HG03442 (cell line): ENCODE measurements around the gene GIT1.
"Not testable (repeated sequence)": the region's sequence is repeated elsewhere in the genome, so short reads cannot be mapped to it uniquely, and the experiment has no call there.

Experiments used
- ATAC-seq: cut with Tn5 transposase; IDR thresholded peaks from one replicate; pipeline ENCODE4 v1.9.1; 2021; ENCODE audit warnings: mild to moderate bottlenecking, moderate library complexity; ENCODE audit not compliant: unreplicated experiment

Gene GIT1

GRCh38 chr17:29568331-29569244, 20.9 kb downstream of the GIT1 start, which contains the start of gene TP53I13:
TSS of gene TP53I13 (plus strand) at chr17:29568701. CDS start at chr17:29568759, 58 bp downstream.
- peak; percentile 32 for ATAC-seq

- ATAC-seq: peak; percentile 27
Measured at GRCh38 chr17:29567554-29568330, 21.7 kb downstream of the GIT1 start.

GRCh38 chr17:29567304-29567553, 22.2 kb downstream of the GIT1 start:
- ATAC-seq: peak; percentile 10

- ATAC-seq: peak; percentile 30
Measured at GRCh38 chr17:29566473-29567303, 22.8 kb downstream of the GIT1 start, which contains the start of gene ABHD15. TSS of gene ABHD15 (minus strand) at chr17:29567037. CDS start at chr17:29566966, 71 bp downstream.

- ATAC-seq: peak; percentile 9
Measured at GRCh38 chr17:29565643-29566472, 23.6 kb downstream of the GIT1 start.

GRCh38 chr17:29563816-29564215, 25.6 kb downstream of the GIT1 start:
- ATAC-seq: no peak

GRCh38 chr17:29562615-29563014, 26.8 kb downstream of the GIT1 start:
- ATAC-seq: no peak

- ATAC-seq: no peak
Measured at GRCh38 chr17:29561554-29562517, 27.6 kb downstream of the GIT1 start.

GRCh38 chr17:29560316-29560715, 29.1 kb downstream of the GIT1 start:
- no peak for ATAC-seq

- ATAC-seq: no peak
Measured at GRCh38 chr17:29559640-29560039, 29.8 kb downstream of the GIT1 start.

- not testable (repeated sequence) for ATAC-seq
Measured at GRCh38 chr17:29558139-29558538, 31.3 kb downstream of the GIT1 start.

- ATAC-seq: no peak
Measured at GRCh38 chr17:29557739-29558116, 31.7 kb downstream of the GIT1 start.

GRCh38 chr17:29557085-29557738, 32.2 kb downstream of the GIT1 start:
- ATAC-seq: no peak

GRCh38 chr17:29555840-29556239, 33.6 kb downstream of the GIT1 start:
- no peak for ATAC-seq

- no peak for ATAC-seq
Measured at GRCh38 chr17:29549177-29549923, 40.1 kb downstream of the GIT1 start.

GRCh38 chr17:29546830-29547229, 42.6 kb downstream of the GIT1 start:
- ATAC-seq: no peak

GRCh38 chr17:29546085-29546484, 43.4 kb downstream of the GIT1 start:
- no peak for ATAC-seq

- ATAC-seq: no peak
Measured at GRCh38 chr17:29544066-29544465, 45.4 kb downstream of the GIT1 start.
